Measurements from ENCODE around the gene MDFI. TPM values are rescaled to one million over a fixed set of nuclear protein-coding genes. Genes with fewer than 3 reads are reported as not detected.

MDFI gene
- total RNA-seq, 1 donor from 2014 or later, result not detected

- Mint-ChIP-seq H3K4me3 (no peak overlapping the region), H3K27me3 (peaks cover 27% of the 10 kb centered on the region), H3K4me1 (no peaks in the 10 kb centered on the region), H3K27ac (no peak overlapping the region), H3K9me3 (no peaks in the 10 kb centered on the region), H3K36me3 (ENCODE audit: low read depth) (no peaks in the 10 kb centered on the region)
- ChIA-PET CTCF (no interaction called here), POLR2A (interaction anchor here (0.7 kb wide), 1 partner anchor 198 kb away, joined by 5 read pairs; no protein-coding TSS in a partner anchor)
- intact Hi-C loops (cut with micrococcal nuclease), result no loop called here
- no peak for ATAC-seq (ENCODE audit: low read depth)
- TF ChIP-seq, protein P1, sequence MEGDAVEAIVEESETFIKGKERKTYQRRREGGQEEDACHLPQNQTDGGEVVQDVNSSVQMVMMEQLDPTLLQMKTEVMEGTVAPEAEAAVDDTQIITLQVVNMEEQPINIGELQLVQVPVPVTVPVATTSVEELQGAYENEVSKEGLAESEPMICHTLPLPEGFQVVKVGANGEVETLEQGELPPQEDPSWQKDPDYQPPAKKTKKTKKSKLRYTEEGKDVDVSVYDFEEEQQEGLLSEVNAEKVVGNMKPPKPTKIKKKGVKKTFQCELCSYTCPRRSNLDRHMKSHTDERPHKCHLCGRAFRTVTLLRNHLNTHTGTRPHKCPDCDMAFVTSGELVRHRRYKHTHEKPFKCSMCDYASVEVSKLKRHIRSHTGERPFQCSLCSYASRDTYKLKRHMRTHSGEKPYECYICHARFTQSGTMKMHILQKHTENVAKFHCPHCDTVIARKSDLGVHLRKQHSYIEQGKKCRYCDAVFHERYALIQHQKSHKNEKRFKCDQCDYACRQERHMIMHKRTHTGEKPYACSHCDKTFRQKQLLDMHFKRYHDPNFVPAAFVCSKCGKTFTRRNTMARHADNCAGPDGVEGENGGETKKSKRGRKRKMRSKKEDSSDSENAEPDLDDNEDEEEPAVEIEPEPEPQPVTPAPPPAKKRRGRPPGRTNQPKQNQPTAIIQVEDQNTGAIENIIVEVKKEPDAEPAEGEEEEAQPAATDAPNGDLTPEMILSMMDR (IDR thresholded peaks at IDR 0.05), result no peak
- DNase-seq, result no peak
These were observed 7.3 kb upstream of the MDFI start for GRCh38 chr6:41630946-41631345.

DNA sequence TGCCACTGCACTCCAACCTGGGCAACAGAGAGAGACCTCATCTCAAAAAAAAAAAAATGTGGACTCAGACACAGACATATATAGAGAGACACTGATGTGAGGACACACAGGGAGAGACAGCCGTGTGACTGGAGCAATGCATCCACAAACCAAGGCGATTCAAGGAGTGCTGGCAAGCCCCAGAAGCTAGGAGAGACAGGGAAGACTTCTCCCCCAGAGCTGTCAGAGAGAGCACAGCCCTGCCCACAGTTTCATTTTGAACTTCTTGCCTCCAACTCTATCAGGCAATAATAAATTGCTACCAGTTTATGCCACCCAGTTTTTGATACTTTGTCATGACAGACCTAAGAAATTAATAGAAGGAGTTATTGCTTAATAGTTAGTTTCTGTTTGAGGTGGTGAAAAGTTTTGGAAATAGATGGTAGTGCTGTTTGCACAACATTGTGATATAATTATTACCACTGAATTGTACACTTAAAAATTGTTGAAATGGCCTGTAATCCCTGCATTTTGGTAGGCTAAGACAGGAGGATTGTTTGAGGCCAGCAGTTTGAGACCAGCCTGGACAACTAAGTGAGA lies 5.1 kb upstream of the MDFI start:
- ATAC-seq (ENCODE audit: low read depth), result no peak
- Mint-ChIP-seq H3K27ac (no peak overlapping the region), H3K36me3 (ENCODE audit: low read depth) (no peaks in the 10 kb centered on the region), H3K9me3 (no peaks in the 10 kb centered on the region), H3K27me3 (peaks cover 33% of the 10 kb centered on the region), H3K4me1 (peaks cover 6% of the 10 kb centered on the region), H3K4me3 (no peak overlapping the region)
- intact Hi-C loops (cut with micrococcal nuclease), result no loop called here
- ChIA-PET CTCF (no interaction called here), POLR2A (no interaction called here)
- TF ChIP-seq, protein P1 (IDR thresholded peaks at IDR 0.05), result no peak
- DNase-seq, result no peak

- DNase-seq, result no peak
- no peak for ATAC-seq (ENCODE audit: low read depth)
- intact Hi-C loops (cut with micrococcal nuclease), result no loop called here
- ChIA-PET CTCF (no interaction called here), POLR2A (no interaction called here)
- no peak overlapping the region for H3K4me3 Mint-ChIP-seq
- no peak overlapping the region for H3K27ac Mint-ChIP-seq
- H3K36me3 Mint-ChIP-seq (ENCODE audit: low read depth), result no peaks in the 10 kb centered on the region
- H3K4me1 Mint-ChIP-seq, result peaks cover 10% of the 10 kb centered on the region
- H3K9me3 Mint-ChIP-seq, result no peaks in the 10 kb centered on the region
- TF ChIP-seq, protein P1 (IDR thresholded peaks at IDR 0.05), result no peak
- H3K27me3 Mint-ChIP-seq, result peaks cover 42% of the 10 kb centered on the region
These were observed 3.6 kb upstream of the MDFI start for GRCh38 chr6:41634657-41635056.

DNA sequence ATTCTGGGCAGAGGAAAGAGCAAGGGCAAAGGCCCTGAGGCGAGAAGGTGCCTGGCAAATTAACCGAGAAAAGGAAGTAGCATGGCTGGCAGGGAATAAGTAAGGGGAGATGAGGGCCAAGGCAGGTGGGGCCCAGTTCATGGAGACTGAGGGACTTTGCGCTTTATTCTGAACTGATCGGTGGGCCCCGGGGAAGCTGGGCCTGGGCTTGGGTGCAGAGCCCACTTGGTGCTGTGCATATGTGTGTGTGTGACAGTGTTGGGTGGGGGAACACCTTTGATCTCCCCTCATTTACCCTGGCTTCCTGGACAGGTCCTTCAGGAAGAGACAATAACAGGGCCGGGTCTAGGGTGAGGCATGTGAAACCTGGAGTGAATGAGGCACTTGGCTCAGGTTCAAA lies 2.9 kb upstream of the MDFI start:
- DNase-seq, result no peak
- peaks cover 12% of the 10 kb centered on the region for H3K4me1 Mint-ChIP-seq
- no peak overlapping the region for H3K4me3 Mint-ChIP-seq
- no peak overlapping the region for H3K27ac Mint-ChIP-seq
- peaks cover 49% of the 10 kb centered on the region for H3K27me3 Mint-ChIP-seq
- no peak for ATAC-seq (ENCODE audit: low read depth)
- H3K36me3 Mint-ChIP-seq (ENCODE audit: low read depth), result no peaks in the 10 kb centered on the region
- intact Hi-C loops (cut with micrococcal nuclease), result no loop called here
- ChIA-PET CTCF (no interaction called here), POLR2A (no interaction called here)
- H3K9me3 Mint-ChIP-seq, result no peaks in the 10 kb centered on the region
- TF ChIP-seq, protein P1 (IDR thresholded peaks at IDR 0.05), result no peak

- no peak overlapping the region for H3K4me3 Mint-ChIP-seq
These were observed 1.5 kb upstream of the MDFI start for GRCh38 chr6:41636833-41637193.

More at GRCh38 chr6:41636833-41637193, 1.5 kb upstream of the MDFI start:
- CTCF ChIA-PET, result no interaction called here
- Mint-ChIP-seq H3K27ac (no peak overlapping the region), H3K36me3 (ENCODE audit: low read depth) (no peaks in the 10 kb centered on the region), H3K9me3 (no peaks in the 10 kb centered on the region), H3K27me3 (peaks cover 52% of the 10 kb centered on the region), H3K4me1 (peaks cover 12% of the 10 kb centered on the region)
- TF ChIP-seq, protein P1 (IDR thresholded peaks at IDR 0.05), result no peak
- DNase-seq (no peak), ATAC-seq (ENCODE audit: low read depth) (no peak)
- intact Hi-C loops (cut with micrococcal nuclease), result no loop called here
- POLR2A ChIA-PET, result no interaction called here

Data from activated B cell treated with CpG ODN at 0.5 μM for 24 hours (primary cell).